AG08395 (cell line): Measurements from ENCODE around the gene BMP7.

Source experiments
- DNase-seq: peaks from one replicate; pipeline ENCODE4 v3.0.0; 2012; ENCODE audit warnings: mixed read lengths, low spot score

Gene BMP7

GRCh38 chr20:57190536-57191264 is 75.7 kb downstream of the BMP7 start:
- DNase-seq: peak; percentile 65

DNA sequence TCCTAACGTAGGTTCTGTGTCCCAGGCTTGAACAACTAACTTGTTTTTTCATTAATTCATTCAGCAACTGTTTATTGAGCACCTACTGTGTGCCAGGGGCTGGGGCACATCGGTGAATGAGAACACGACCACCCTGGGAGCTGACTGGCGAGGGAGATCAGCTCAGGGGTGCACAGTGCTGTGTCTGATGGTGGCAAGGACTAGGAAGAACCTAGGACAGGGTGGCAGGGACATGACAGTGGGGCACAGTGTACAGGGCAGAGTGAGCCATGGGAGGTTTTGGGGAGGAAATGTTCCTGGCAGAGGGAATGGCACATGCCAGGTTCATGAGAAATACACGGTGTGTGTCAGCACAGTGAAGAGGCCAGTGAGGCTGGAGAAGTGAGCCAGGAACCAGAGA is 76.7 kb downstream of the BMP7 start:
- no peak for DNase-seq

- DNase-seq: no peak
These were observed 77.8 kb downstream of the BMP7 start for GRCh38 chr20:57188576-57189079.

GRCh38 chr20:57188056-57188455 is 78.4 kb downstream of the BMP7 start:
- DNase-seq: no peak

DNA sequence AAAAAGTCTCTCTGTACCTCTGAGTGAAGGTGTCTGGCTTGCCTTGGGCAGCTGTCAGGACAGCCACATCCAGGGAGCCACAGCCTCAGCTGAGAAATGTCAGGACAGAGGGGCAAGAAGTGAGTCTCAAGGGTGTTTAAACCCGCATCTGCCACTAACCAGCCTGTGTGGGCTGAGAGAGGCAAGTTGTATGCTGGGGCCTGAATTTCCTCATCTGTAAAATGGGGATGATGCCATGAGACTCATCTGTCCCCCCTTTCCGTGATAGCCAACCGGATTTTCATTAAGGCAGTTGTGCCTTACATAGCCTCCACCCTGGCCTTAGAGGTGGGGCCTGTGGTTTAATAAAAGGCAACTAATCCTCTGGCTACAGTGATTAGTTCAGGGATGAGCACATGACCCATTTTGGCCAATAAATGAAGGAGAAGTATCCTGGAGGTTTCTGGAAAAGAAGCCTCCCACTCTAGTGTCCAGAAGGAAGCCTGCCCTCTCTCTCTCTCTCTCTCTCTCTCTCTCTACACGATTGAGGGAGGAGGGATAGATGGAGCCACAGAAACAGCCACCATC is 79.3 kb downstream of the BMP7 start:
- no peak for DNase-seq

GRCh38 chr20:57186192-57186591 is 80.2 kb downstream of the BMP7 start:
- no peak for DNase-seq

DNA sequence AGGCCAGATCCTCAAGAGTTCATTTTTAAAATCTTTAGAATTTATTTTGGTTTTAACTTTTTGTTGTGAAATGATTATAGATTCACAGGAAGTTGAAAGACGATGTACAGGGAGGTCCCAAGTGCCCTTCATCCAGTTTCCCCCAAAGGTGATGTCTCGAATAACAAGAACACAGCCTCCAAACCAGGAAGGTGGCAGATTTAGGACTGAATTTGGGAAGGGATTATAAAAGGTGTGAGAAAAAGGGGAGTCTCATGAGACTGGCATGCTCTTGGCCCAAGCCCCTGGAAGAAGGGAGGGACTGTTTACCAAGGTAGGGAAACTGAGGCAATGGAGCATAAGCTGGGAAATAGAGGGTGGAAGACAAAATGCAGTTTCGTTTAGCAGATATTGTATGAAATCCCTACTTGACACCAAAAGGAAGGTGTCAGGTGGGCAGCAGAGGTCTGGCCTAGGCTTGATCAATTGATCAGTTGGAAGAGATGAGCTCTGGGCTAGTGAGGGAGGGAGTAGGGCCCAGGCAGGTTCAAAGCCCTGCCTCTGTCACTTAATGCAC is 81.2 kb downstream of the BMP7 start:
- no peak for DNase-seq

DNA sequence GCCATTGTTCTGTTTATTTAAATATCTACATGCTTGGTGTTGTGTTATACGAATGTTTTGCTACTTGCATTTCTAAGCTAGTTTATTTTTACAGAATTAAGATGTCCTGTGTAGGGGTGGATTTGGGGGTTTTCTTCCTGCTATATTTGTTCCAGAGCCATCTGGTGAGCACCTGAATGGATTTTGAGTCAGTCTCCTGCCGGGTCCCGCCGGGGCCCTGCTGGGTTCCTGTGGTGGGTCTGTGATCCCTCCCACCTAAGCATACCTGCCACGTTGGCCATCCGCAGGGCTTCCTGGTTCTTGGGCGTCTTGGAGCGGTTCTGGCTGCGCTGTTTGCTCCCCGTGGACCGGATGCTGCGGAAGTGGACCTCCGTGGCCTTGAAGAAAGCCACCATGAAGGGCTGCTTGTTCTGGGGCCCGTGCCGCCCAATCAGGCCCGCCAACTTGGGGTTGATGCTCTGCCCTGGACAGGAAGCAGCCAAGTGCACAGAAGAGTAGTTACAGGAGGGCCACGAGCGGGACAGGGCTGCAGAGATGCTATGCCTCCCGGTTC is 82.9 kb downstream of the BMP7 start:
- no peak for DNase-seq

DNA sequence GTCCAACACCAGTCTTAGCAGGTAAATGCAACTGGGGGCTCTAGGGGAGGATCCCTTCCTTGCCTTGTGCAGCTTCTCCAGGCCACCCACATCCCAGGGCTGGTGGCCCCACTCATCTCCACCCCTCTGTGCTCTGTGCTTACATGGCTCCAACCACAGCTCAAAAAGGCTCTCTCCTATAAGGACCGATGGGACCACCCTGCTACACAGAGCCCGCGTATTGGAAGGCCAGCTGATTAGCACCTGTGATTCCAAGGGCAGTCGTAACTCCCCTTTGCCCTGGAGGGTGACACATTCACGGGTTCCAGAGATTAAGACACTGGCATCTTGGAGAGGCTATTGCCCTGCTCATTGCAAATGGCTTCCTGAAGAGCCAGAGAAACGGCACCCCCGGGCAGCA is 84.8 kb downstream of the BMP7 start:
- no peak for DNase-seq

- DNase-seq: no peak
These were observed 85.5 kb downstream of the BMP7 start for GRCh38 chr20:57180954-57181353.

DNA sequence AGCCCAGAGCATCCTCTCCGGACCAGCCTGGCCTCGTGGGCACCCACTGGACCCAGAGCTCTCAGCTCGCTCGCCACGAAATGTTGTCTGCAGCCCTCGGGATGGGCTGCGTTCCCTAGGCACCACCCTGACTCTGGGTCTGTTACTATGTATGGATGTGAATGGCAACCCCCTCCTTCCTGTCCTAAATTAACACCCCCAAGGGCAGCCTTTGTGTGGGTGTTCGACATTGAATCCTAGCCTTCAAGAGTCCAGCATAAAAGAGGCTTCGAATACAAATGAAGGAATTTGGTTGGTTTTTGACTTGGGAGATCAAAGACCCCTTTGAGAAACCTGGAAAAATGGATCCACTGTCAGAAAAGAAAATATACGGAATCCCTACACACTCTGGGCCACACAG is 86.1 kb downstream of the BMP7 start:
- no peak for DNase-seq

GRCh38 chr20:57179265-57179664 is 87.2 kb downstream of the BMP7 start:
- DNase-seq: no peak

DNA sequence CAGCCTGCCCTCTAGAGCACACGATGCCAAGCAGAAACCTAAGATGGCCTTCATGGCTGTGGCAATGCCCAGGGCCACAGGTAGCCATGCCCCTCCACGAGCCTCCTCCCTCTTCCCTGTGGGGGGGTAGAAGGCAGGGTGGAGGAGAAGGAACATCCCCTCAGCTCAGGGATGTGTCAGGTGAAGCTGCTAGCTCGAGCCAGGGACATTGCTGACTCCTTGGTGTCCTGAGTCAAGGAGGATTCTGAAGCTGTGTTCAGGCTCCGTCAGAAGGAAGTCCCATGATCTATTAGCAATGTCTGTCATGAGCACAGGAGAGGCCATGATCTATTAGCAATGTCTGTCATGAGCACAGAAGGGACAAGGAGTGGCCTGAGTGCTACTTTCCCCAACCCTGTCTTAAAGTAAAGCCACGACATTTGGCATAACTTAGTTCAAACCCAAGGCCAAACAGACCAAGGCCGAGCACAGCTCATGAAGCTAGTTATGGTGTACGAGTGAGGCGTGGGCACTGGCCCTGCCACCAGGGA is 87.8 kb downstream of the BMP7 start:
- DNase-seq: no peak

- DNase-seq: no peak
These were observed 88.7 kb downstream of the BMP7 start for GRCh38 chr20:57177636-57178280.

DNA sequence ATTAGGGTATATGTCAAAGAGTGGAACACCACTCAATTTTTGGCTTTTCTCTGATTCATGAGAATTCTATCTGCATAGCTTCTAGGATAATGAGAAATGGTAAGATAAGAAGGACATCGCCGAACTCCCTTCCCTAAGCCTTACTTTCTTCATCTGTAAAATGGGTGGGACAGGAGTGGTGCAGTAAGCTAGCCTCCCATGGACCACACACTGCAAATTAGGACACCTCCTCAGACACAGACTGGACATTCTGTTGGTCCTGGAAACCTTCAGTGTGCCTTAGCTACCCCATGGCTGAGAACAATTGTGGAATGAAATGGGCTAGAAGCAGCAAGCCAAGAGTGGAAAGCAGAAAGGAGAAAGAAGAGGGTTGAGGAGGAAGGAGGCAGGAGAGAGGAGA is 89.6 kb downstream of the BMP7 start:
- no peak for DNase-seq

DNA sequence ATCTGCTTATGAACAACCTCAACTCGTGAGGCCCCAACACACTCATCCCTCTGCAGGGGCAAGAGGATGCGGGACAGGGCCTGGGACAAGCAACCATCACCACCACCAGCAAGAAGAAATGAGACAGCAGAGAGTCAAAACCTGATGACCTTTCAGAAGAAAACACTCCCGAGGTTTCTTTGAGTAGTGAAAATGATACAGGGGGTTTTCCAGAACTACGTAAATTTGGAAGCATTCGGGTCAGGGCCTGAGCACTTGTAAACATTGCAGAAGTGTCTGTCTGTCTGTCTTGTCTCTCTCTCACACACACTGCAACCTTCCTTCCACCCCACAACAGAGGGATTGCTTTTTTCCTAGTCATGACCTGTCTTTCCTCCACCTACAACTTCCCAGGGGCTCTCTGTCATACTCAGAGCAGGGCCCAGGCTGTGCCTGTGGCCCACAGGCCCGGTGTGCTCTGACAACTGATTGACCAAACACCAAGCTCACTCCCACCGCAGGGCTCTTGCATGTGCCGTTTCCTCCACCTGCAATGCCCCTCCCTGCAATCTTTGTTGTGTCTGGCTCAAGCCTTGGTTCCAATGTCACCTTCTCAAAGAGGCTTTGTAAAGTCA is 90.9 kb downstream of the BMP7 start:
- DNase-seq: no peak

DNA sequence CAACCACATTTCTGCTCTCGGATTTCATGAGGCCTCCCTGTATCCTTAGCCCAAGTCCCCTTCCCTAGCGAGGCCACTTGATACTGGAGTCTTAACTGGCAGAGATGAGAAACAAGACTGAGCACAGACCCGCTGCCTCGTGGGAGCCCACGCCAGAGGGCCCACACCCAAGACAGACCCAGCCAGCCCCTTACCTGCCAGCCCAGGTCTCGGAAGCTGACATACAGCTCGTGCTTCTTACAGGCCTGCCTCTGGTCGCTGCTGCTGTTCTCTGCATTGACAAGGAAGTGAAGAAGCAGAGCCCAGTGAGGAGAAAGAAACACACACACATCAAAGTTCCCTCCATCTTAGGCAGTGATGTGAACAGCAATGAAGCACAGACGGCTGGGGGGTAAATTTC is 91.7 kb downstream of the BMP7 start:
- no peak for DNase-seq

- no peak for DNase-seq
These were observed 92.5 kb downstream of the BMP7 start for GRCh38 chr20:57173986-57174385.

DNA sequence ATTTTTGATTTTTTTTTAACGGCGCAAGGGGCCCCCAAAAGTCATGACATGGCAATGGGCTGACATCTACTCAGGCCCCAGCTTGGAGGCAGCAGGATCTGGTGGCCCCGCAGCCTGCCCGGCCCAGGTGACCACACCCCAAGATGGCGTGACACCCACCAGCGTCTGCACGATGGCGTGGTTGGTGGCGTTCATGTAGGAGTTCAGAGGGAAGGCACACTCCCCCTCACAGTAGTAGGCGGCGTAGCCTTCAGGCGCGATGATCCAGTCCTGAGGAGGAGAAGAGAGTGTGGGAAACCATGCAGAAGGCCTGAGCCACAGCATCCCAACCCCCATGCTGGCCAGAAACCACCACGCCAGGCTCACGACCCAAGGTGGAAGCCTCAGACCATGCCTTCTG is 93.4 kb downstream of the BMP7 start:
- DNase-seq: no peak

GRCh38 chr20:57170343-57170742 is 96.1 kb downstream of the BMP7 start:
- DNase-seq: no peak

- no peak for DNase-seq
These were observed 97.3 kb downstream of the BMP7 start for GRCh38 chr20:57169162-57169561.
